CD14-positive monocyte (primary cell): ENCODE results near the gene HM13. TPM values are rescaled to one million over a fixed set of nuclear protein-coding genes. Genes with fewer than 3 reads are reported as not detected.
A peak's percentile ranks its signal among the peaks of the same experiment; 100 is the strongest.

Source experiments
- DNase-seq, 3 donors: peaks; one replicate each; pipeline ENCODE4 v3.0.0-alpha.2; 2011 to 2022
- H2AFZ ChIP-seq: 2 replicates; pipeline ENCODE4 v1.6.0; 2012; ENCODE audit warnings: mild to moderate bottlenecking, low read depth, low read length, inconsistent platforms; ENCODE audit not compliant: insufficient read depth, poor library complexity, severe bottlenecking
- H3K27ac ChIP-seq, 2 donors: 1 replicate in 1 of 2; 2 replicates in 1 of 2; pipeline ENCODE4 v1.5.1; 2012 to 2013; ENCODE audit warnings: low read length in 2 of 2, control low read depth in 1 of 2, inconsistent platforms in 1 of 2, low read depth in 1 of 2, mild to moderate bottlenecking in 1 of 2
- H3K27me3 ChIP-seq, 2 donors: one replicate each; pipeline versions ENCODE4 v1.6.0 to v1.6.1; 2011 to 2013; ENCODE audit warnings: low read length in 2 of 2; ENCODE audit not compliant: control insufficient read depth in 2 of 2, insufficient read depth in 2 of 2
- H3K36me3 ChIP-seq, 2 donors: replicated peaks in 1 of 2; 1 replicate in 1 of 2; 2 replicates in 1 of 2; pipeline versions ENCODE4 v1.5.1 to v1.6.1; 2012 to 2013; ENCODE audit warnings: low read length in 2 of 2, control low read depth in 1 of 2, inconsistent platforms in 1 of 2, mild to moderate bottlenecking in 1 of 2; ENCODE audit not compliant: insufficient read depth in 2 of 2, control insufficient read depth in 1 of 2
- H3K4me1 ChIP-seq, 2 donors: 1 replicate in 1 of 2; 2 replicates in 1 of 2; pipeline versions ENCODE4 v1.5.1 to v1.6.1; 2012 to 2013; ENCODE audit warnings: low read length in 2 of 2, control low read depth in 1 of 2, inconsistent platforms in 1 of 2, mild to moderate bottlenecking in 1 of 2, moderate library complexity in 1 of 2; ENCODE audit not compliant: insufficient read depth in 2 of 2, control insufficient read depth in 1 of 2
- H3K4me2 ChIP-seq: replicated peaks from 2 replicates; pipeline ENCODE3; 2012; ENCODE audit warnings: low read length, moderate library complexity, mild to moderate bottlenecking; ENCODE audit not compliant: poor library complexity, severe bottlenecking; ENCODE audit errors: extremely low read depth
- H3K4me3 ChIP-seq, 3 experiments: fragments of 200-600 bp in 1 of 3; sonication (generic) in 1 of 3; replicated peaks in 1 of 3; 1 replicate in 2 of 3; 2 replicates in 1 of 3; pipeline ENCODE4 v1.5.1; 2011 to 2013; ENCODE audit warnings: low read length in 3 of 3, mild to moderate bottlenecking in 3 of 3, control low read depth in 2 of 3, low read depth in 2 of 3, inconsistent platforms in 1 of 3, moderate library complexity in 1 of 3
- H3K79me2 ChIP-seq: 2 replicates; pipeline ENCODE4 v1.6.0; 2012; ENCODE audit warnings: mild to moderate bottlenecking, control low read depth, inconsistent platforms, low read length, moderate library complexity; ENCODE audit not compliant: insufficient read depth
- H3K9ac ChIP-seq: 2 replicates; pipeline ENCODE4 v1.6.0; 2017; ENCODE audit warnings: low read length, mild to moderate bottlenecking; ENCODE audit not compliant: insufficient read depth, poor library complexity, severe bottlenecking
- H3K9me3 ChIP-seq, 2 donors: replicated peaks in 1 of 2; 1 replicate in 1 of 2; 2 replicates in 1 of 2; pipeline versions ENCODE4 v1.5.1 to v1.6.1; 2012 to 2013; ENCODE audit warnings: low read length in 2 of 2, control low read depth in 1 of 2; ENCODE audit not compliant: control insufficient read depth in 1 of 2, insufficient read depth in 1 of 2
- H4K20me1 ChIP-seq: 2 replicates; pipeline ENCODE4 v1.6.0; 2012; ENCODE audit warnings: mild to moderate bottlenecking, low read length, control low read depth, moderate library complexity; ENCODE audit not compliant: insufficient read depth
- H3K27ac Mint-ChIP-seq, 7 donors: one replicate each; pipeline ENCODE4 v1.8.0; 2020; ENCODE audit warnings: mild to moderate bottlenecking in 7 of 7, mixed read lengths in 7 of 7, moderate library complexity in 6 of 7, inconsistent platforms in 2 of 7
- H3K27me3 Mint-ChIP-seq, 3 donors: one replicate each; pipeline ENCODE4 v1.8.0; 2021 to 2022; ENCODE audit warnings: low read depth in 3 of 3, mild to moderate bottlenecking in 3 of 3, mixed read lengths in 3 of 3, moderate library complexity in 3 of 3, inconsistent platforms in 1 of 3
- H3K36me3 Mint-ChIP-seq, 2 donors: one replicate each; pipeline ENCODE4 v1.8.0; 2020; ENCODE audit warnings: mixed read lengths in 2 of 2, inconsistent platforms in 1 of 2, mild to moderate bottlenecking in 1 of 2
- H3K4me1 Mint-ChIP-seq: one replicate; pipeline ENCODE4 v1.8.0; 2020; ENCODE audit warnings: mild to moderate bottlenecking, mixed read lengths
- H3K4me3 Mint-ChIP-seq, 2 donors: one replicate each; pipeline ENCODE4 v1.8.0; 2020; ENCODE audit warnings: mild to moderate bottlenecking in 2 of 2, mixed read lengths in 2 of 2, moderate library complexity in 1 of 2
- H3K9me3 Mint-ChIP-seq, 7 donors: one replicate each; pipeline ENCODE4 v1.8.0; 2020 to 2022; ENCODE audit warnings: mixed read lengths in 7 of 7, mild to moderate bottlenecking in 6 of 7, moderate library complexity in 6 of 7, inconsistent platforms in 2 of 7
- WGBS: methylation state at CpG from one replicate; pipeline ENCODE4 v1.1.5; 2013; ENCODE audit warnings: missing lambda C conversion rate; ENCODE audit not compliant: insufficient coverage; 5-methylcytosine and 5-hydroxymethylcytosine counted together
- intact Hi-C, 2 donors: fragments of 100-400 bp; cut with micrococcal nuclease; formaldehyde crosslinking; loops; one replicate each; pipeline versions ENCODE4 v1.15.0 to v1.15.1; 2023
- polyA plus RNA-seq, 3 donors: library from polyadenylated mRNA; depleted of rRNA in 1 of 3; unstranded in 2 of 3; stranded (reverse) in 1 of 3; fragments of 300-500 nt in 2 of 3; fragments of >200 nt in 1 of 3; fragmentation: Illumina TruSeq in 2 of 3; gene quantifications; 1 replicate in 2 of 3; 2 replicates in 1 of 3; pipeline ENCODE4 v1.2.3, GENCODE V29; 2012 to 2021
- TF ChIP-seq, protein P1 (sequence below): fragments of 200-600 bp; IDR thresholded peaks from one replicate; pipeline ENCODE4 v1.8.0; 2022; ENCODE audit warnings: antibody characterized with exemption, mild to moderate bottlenecking

The HM13 gene
- polyA plus RNA-seq, 3 donors, result 199 to 329 (median 320) TPM

DNA sequence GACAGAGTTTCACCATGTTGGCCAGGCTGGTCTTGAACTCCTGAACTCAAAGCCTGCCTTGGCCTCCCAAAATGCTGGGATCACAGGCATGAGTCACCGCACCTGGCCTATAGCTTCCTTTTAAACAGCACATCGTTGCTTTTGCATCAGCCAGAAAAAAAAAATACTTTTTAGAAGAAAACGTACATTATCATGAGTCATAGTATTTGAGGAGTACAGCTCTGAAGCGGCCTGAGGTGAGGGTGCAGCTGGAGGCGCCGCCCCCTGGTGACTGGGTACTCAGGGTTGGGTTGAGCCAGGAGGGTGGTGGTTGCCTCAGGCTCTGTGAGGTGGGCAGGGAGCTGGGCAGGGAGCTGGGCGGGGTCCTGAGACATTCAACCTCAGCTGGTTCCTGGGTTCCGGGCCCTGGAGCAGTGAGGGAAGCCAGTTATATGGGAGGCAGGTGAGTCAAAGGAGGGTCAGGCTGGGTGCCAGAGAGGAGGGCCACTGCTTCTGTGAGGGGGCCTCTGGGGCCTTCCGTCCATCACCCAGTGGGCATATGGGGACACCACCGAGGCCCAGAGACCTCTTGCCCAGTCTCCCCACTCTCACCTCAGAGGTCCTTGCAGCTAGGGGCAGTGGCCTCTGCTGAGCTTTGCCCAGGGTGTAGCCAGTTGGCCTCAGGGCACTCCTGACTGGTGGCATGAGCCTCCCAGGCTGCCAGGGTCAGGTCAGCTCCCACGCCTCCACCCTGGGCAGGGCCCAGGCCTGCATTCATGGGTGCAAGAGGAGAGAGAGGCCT lies 79.2 kb downstream of the HM13 start:
- intact Hi-C loops, result no loop called here
- peaks cover 0 to 8% of the 10 kb centered on the region in 2 donors for H3K4me1 ChIP-seq
- no peaks in the 10 kb centered on the region for H3K79me2 ChIP-seq
- Mint-ChIP-seq H3K27ac (no peak overlapping the region), H3K36me3 (no peaks in the 10 kb centered on the region), H3K27me3 (peaks cover 9 to 13% (median 9%) of the 10 kb centered on the region in 3 donors), H3K4me3 (no peak overlapping the region), H3K4me1 (peaks cover 15% of the 10 kb centered on the region), H3K9me3 (peaks cover 0 to 4% (median 0%) of the 10 kb centered on the region in 7 donors)
- H3K27me3 ChIP-seq, result peaks cover 0 to 6% of the 10 kb centered on the region in 2 donors
- no peak overlapping the region for H2AFZ ChIP-seq
- TF ChIP-seq, protein P1, sequence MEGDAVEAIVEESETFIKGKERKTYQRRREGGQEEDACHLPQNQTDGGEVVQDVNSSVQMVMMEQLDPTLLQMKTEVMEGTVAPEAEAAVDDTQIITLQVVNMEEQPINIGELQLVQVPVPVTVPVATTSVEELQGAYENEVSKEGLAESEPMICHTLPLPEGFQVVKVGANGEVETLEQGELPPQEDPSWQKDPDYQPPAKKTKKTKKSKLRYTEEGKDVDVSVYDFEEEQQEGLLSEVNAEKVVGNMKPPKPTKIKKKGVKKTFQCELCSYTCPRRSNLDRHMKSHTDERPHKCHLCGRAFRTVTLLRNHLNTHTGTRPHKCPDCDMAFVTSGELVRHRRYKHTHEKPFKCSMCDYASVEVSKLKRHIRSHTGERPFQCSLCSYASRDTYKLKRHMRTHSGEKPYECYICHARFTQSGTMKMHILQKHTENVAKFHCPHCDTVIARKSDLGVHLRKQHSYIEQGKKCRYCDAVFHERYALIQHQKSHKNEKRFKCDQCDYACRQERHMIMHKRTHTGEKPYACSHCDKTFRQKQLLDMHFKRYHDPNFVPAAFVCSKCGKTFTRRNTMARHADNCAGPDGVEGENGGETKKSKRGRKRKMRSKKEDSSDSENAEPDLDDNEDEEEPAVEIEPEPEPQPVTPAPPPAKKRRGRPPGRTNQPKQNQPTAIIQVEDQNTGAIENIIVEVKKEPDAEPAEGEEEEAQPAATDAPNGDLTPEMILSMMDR, result no peak
- no peak for DNase-seq
- H3K27ac ChIP-seq, result no peak overlapping the region
- no peak overlapping the region for H3K4me2 ChIP-seq
- no peak overlapping the region for H3K4me3 ChIP-seq
- H4K20me1 ChIP-seq, result no peaks in the 10 kb centered on the region
- no peak overlapping the region for H3K9ac ChIP-seq
- no peaks in the 10 kb centered on the region for H3K36me3 ChIP-seq
- H3K9me3 ChIP-seq, result no peaks in the 10 kb centered on the region
- WGBS, result 81% methylated on average over 8 of the region's 11 CpGs

DNA sequence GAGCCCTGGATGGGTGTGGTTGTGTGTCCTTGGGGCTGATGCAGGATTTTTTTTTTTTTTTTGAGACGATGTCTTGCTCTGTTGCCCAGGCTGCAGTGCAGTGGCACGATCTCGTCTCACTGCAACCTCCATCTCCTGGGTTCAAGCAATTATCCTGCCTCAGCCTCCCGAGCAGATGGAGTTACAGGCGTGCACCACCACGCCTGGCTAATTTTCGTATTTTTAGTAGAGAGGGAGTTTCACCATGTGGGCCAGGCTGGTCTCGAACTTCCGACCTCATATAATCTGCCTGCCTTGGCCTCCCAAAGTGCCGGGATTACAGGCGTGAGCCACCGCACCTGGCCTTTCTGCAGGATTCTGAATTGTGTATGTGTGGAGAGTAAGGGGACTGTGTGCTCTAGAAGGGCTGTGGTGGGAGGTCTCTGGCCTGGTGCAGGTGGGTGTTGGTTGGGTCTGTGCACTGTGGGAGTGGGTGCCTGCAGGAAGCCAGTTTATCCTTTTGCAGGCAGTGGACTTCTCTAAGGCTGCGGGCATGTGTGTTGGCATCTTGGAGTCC lies 79.8 kb downstream of the HM13 start:
- Mint-ChIP-seq H3K4me3 (no peak overlapping the region), H3K36me3 (no peaks in the 10 kb centered on the region), H3K9me3 (peaks cover 0 to 4% (median 0%) of the 10 kb centered on the region in 7 donors), H3K27ac (peak overlapping the region in 1 of 7 donors; percentile 2), H3K4me1 (peaks cover 9% of the 10 kb centered on the region), H3K27me3 (peaks cover 2 to 7% (median 3%) of the 10 kb centered on the region in 3 donors)
- 99% methylated on average over 8 of the region's 13 CpGs for WGBS
- TF ChIP-seq, protein P1, result no peak
- intact Hi-C loops, result no loop called here
- Histone ChIP-seq H3K9me3 (no peaks in the 10 kb centered on the region), H3K27ac (no peak overlapping the region), H4K20me1 (no peaks in the 10 kb centered on the region), H3K27me3 (no peaks in the 10 kb centered on the region), H3K4me3 (no peak overlapping the region), H3K79me2 (no peaks in the 10 kb centered on the region), H3K4me1 (peaks cover 0 to under 1% of the 10 kb centered on the region in 2 donors), H3K9ac (no peak overlapping the region), H2AFZ (no peak overlapping the region), H3K4me2 (no peak overlapping the region), H3K36me3 (no peaks in the 10 kb centered on the region)
- no peak for DNase-seq
